HEK293 (cell line): ENCODE measurements around the gene SSPN.

Source experiments
- ATF2 ChIP-seq: fragments of 450-650 bp; formaldehyde crosslinking; IDR thresholded peaks from 2 replicates; pipeline ENCODE4 v1.5.1; 2016; ENCODE audit warnings: missing biosample characterization, missing genetic modification characterization, low read depth
- CTCF ChIP-seq: fragments of 450-650 bp; formaldehyde crosslinking; IDR thresholded peaks from 2 replicates; pipeline ENCODE4 v1.5.1; 2016; ENCODE audit warnings: missing biosample characterization, missing genetic modification characterization
- EGR2 ChIP-seq: fragments of 450-650 bp; formaldehyde crosslinking; IDR thresholded peaks from 2 replicates; pipeline ENCODE4 v1.5.1; 2016; ENCODE audit warnings: low read depth, missing biosample characterization, missing genetic modification characterization
- GLI2 ChIP-seq: fragments of 450-650 bp; formaldehyde crosslinking; IDR thresholded peaks from 2 replicates; pipeline ENCODE4; 2017; ENCODE audit warnings: missing biosample characterization, missing genetic modification characterization, low read depth, borderline replicate concordance
- HOXD13 ChIP-seq: sonication (generic); formaldehyde crosslinking; IDR thresholded peaks from 2 replicates; pipeline ENCODE4 v1.8.0; 2022; ENCODE audit warnings: missing genetic modification reagents, borderline replicate concordance
- MYNN ChIP-seq: fragments of 450-650 bp; formaldehyde crosslinking; IDR thresholded peaks from 2 replicates; pipeline ENCODE4 v1.5.1; 2016; ENCODE audit warnings: missing biosample characterization, missing genetic modification characterization, borderline replicate concordance
- REST ChIP-seq: fragments of 450-650 bp; formaldehyde crosslinking; IDR thresholded peaks from 2 replicates; pipeline ENCODE4 v1.5.1; 2016; ENCODE audit warnings: missing biosample characterization, missing genetic modification characterization
- ZBTB26 ChIP-seq: fragments of 450-650 bp; formaldehyde crosslinking; optimal IDR thresholded peaks from 2 replicates; pipeline ENCODE3; 2016; ENCODE audit warnings: missing biosample characterization, mild to moderate bottlenecking, missing genetic modification characterization
- ZNF223 ChIP-seq: fragments of 450-650 bp; formaldehyde crosslinking; IDR thresholded peaks from 2 replicates; pipeline ENCODE4 v1.5.1; 2016; ENCODE audit warnings: missing biosample characterization, missing genetic modification characterization
- ZNF24 ChIP-seq: fragments of 450-650 bp; formaldehyde crosslinking; IDR thresholded peaks from 2 replicates; pipeline ENCODE4 v1.5.1; 2016; ENCODE audit warnings: missing biosample characterization, missing genetic modification characterization
- ZNF302 ChIP-seq: fragments of 450-650 bp; formaldehyde crosslinking; IDR thresholded peaks from 2 replicates; pipeline ENCODE4 v1.5.1; 2016; ENCODE audit warnings: missing biosample characterization, missing genetic modification characterization, low read depth
- ZNF488 ChIP-seq: fragments of 450-650 bp; formaldehyde crosslinking; IDR thresholded peaks from 2 replicates; pipeline ENCODE4 v1.5.1; 2016; ENCODE audit warnings: missing biosample characterization, missing genetic modification characterization

GRCh38 chr12:26281320-26281719 lies 85.9 kb downstream of the SSPN start:
- TF ChIP-seq ZBTB26 (no peak), CTCF (tag by site-specific recombination) (no peak), EGR2 (tag by site-specific recombination) (no peak), MYNN (no peak), ZNF302 (tag by site-specific recombination) (no peak), ZNF223 (tag by site-specific recombination) (no peak), HOXD13 (no peak), GLI2 (tag by site-specific recombination) (no peak), ATF2 (no peak), ZNF24 (tag by site-specific recombination) (no peak), ZNF488 (tag by site-specific recombination) (no peak), REST (peak; percentile 34; the same call in 1 of the 2 replicates)
